ENCODE results near the gene FARSA.

- no peak for TF ChIP-seq TAF1 (IDR thresholded peaks at IDR 0.05; ENCODE audit: borderline replicate concordance, insufficient read depth, low read length)
- TF ChIP-seq POLR2AphosphoS5 (IDR thresholded peaks at IDR 0.05; ENCODE audit: low read depth, low read length): no peak
- TF ChIP-seq SIN3A (IDR thresholded peaks at IDR 0.05; ENCODE audit: borderline replicate concordance, insufficient read depth, low read length): no peak
Observed at GRCh38 chr19:12924621-12925310, 8.7 kb downstream of the FARSA start.
